HL-60 (cell line): ENCODE results near the gene ITGAL.

ENCODE experiments used
- DNase-seq, 2 experiments: peaks; one replicate each; pipeline ENCODE4 v3.0.0-alpha.2; 2010 to 2020; ENCODE audit warnings: low read depth in 1 of 2, low spot score in 1 of 2
- H3K27ac ChIP-seq: fragments of 250-450 bp; sonication (Bioruptor Pico); replicated peaks from 2 replicates; pipeline ENCODE4 v1.5.1; 2020; ENCODE audit warnings: mild to moderate bottlenecking, moderate library complexity
- H3K27me3 ChIP-seq: fragments of 250-450 bp; sonication (Bioruptor Pico); 2 replicates; pipeline ENCODE4 v1.5.1; 2021; ENCODE audit warnings: mild to moderate bottlenecking, moderate library complexity; ENCODE audit not compliant: insufficient read depth, poor library complexity, severe bottlenecking
- H3K4me3 ChIP-seq: replicated peaks from 2 replicates; pipeline ENCODE4 v1.5.1; 2011; ENCODE audit warnings: mild to moderate bottlenecking, control low read depth, low read length; ENCODE audit not compliant: insufficient read depth
- CTCF ChIP-seq: IDR thresholded peaks from one replicate; pipeline ENCODE4 v1.5.1; 2011; ENCODE audit warnings: low read length, control low read depth, inconsistent platforms; ENCODE audit not compliant: insufficient read depth
- GABPA ChIP-seq: IDR thresholded peaks from 2 replicates; pipeline ENCODE4 v1.6.1; 2012; ENCODE audit warnings: low read depth
- POLR2AphosphoS5 ChIP-seq: IDR thresholded peaks from 2 replicates; pipeline ENCODE4 v1.6.1; 2012; ENCODE audit warnings: low read depth
- SPI1 ChIP-seq: IDR thresholded peaks from 2 replicates; pipeline ENCODE4 v1.6.1; 2012; ENCODE audit warnings: low read depth, mild to moderate bottlenecking, borderline replicate concordance
- TF ChIP-seq, protein P1 (sequence below): IDR thresholded peaks from 2 replicates; pipeline ENCODE4 v1.6.1; 2012; ENCODE audit warnings: low read depth; ENCODE audit not compliant: insufficient replicate concordance

Gene ITGAL

DNA sequence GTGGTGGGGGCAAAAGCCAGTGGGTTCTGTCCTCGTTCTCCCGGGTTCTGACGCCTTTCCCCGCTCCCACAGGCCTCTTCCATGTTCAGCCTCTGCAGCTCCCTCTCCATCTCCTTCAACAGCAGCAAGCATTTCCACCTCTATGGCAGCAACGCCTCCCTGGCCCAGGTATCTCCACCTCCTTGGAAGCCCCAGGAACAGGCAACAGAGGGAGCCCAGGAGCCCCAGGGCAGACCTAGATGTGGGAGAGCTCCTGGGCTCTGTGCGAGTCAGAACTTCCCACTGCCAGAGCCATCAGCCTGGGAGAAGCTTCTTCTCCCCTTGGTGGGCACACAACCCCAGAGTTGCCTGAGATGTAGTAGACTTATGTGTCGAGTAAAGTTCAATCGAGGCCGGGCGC is 46.0 kb downstream of the ITGAL start:
- no peak overlapping the region for H3K4me3 ChIP-seq
- TF ChIP-seq SPI1 (no peak), GABPA (no peak), POLR2AphosphoS5 (no peak), CTCF (no peak)
- TF ChIP-seq, protein P1, sequence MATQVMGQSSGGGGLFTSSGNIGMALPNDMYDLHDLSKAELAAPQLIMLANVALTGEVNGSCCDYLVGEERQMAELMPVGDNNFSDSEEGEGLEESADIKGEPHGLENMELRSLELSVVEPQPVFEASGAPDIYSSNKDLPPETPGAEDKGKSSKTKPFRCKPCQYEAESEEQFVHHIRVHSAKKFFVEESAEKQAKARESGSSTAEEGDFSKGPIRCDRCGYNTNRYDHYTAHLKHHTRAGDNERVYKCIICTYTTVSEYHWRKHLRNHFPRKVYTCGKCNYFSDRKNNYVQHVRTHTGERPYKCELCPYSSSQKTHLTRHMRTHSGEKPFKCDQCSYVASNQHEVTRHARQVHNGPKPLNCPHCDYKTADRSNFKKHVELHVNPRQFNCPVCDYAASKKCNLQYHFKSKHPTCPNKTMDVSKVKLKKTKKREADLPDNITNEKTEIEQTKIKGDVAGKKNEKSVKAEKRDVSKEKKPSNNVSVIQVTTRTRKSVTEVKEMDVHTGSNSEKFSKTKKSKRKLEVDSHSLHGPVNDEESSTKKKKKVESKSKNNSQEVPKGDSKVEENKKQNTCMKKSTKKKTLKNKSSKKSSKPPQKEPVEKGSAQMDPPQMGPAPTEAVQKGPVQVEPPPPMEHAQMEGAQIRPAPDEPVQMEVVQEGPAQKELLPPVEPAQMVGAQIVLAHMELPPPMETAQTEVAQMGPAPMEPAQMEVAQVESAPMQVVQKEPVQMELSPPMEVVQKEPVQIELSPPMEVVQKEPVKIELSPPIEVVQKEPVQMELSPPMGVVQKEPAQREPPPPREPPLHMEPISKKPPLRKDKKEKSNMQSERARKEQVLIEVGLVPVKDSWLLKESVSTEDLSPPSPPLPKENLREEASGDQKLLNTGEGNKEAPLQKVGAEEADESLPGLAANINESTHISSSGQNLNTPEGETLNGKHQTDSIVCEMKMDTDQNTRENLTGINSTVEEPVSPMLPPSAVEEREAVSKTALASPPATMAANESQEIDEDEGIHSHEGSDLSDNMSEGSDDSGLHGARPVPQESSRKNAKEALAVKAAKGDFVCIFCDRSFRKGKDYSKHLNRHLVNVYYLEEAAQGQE: no peak
- H3K27me3 ChIP-seq: no peaks in the 10 kb centered on the region
- H3K27ac ChIP-seq: no peak overlapping the region
- no peak for DNase-seq

DNA sequence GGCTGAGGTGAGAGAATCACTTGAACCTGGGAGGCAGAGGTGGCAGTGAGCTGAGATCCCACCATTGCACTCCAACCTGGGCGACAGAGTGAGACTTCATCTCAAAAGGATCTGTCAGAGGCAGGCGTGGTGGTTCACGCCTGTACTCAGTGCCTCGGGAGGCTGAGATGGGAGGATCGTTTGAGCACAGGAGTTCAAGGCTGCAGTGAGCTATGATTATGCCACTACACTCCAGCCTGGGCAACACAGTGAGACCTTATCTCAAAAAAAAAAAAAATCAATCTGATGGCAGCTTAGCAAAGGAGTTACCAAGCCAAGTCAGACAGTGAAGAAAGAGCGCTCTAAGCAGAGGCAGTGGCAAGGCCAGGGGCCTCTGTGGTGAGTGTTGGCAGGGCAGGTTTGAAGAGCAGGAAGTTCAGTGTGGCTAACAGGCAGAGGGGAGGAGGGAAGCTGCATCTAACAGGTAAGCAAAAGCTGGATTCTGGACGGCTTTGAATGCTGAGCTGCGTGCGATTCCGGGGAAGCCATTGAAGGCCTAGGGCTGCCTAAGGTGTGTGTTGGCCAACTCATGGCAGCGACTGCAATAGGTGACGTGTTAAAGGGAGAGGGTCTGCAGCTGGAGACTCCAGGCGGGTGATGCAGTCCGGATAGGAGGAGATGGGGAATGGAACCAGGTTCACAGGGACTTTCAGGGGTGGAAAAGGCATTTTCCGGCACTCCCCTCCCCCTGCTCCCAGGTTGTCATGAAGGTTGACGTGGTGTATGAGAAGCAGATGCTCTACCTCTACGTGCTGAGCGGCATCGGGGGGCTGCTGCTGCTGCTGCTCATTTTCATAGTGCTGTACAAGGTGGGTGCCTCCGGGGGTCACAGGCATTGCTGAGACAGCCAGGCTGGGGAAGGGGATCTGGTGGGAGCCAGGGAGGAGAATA is 46.8 kb downstream of the ITGAL start:
- no peak overlapping the region for H3K27ac ChIP-seq
- TF ChIP-seq CTCF (no peak), GABPA (no peak), SPI1 (no peak)
- TF ChIP-seq, protein P1: no peak
- no peak overlapping the region for H3K4me3 ChIP-seq
- DNase-seq: no peak
- H3K27me3 ChIP-seq: no peaks in the 10 kb centered on the region

GRCh38 chr16:30521476-30521872 is 48.9 kb downstream of the ITGAL start:
- no peak for DNase-seq
- Histone ChIP-seq H3K4me3 (no peak overlapping the region), H3K27ac (no peak overlapping the region), H3K27me3 (no peaks in the 10 kb centered on the region)
- no peak for TF ChIP-seq CTCF
- TF ChIP-seq, protein P1: no peak
- no peak for TF ChIP-seq SPI1
